Right atrium auricular region (tissue), 2 donors: ENCODE data around the gene DEFB124. TPM values are rescaled to one million over a fixed set of nuclear protein-coding genes. Genes with fewer than 3 reads are reported as not detected.
"Not testable (repeated sequence)": the region's sequence is repeated elsewhere in the genome, so short reads cannot be mapped to it uniquely, and the experiment has no call there.

Experiments
- DNase-seq: peaks from one replicate; pipeline ENCODE4 v3.0.0-alpha.2; 2019; ENCODE audit warnings: low spot score
- H3K27ac ChIP-seq, 2 donors: fragments of 200-600 bp; sonication (generic); 1 replicate in 1 of 2; 2 replicates in 1 of 2; pipeline ENCODE4 v1.5.1; 2016 to 2019
- H3K27me3 ChIP-seq, 2 donors: fragments of 200-600 bp; sonication (generic); one replicate each; pipeline versions ENCODE4 v1.5.1 to v1.6.0; 2017 to 2019
- H3K36me3 ChIP-seq: fragments of 200-600 bp; sonication (generic); one replicate; pipeline ENCODE4 v1.5.1; 2016
- H3K4me1 ChIP-seq, 2 donors: fragments of 200-600 bp; sonication (generic); one replicate each; pipeline versions ENCODE4 v1.5.1 to v1.6.0; 2017 to 2019
- H3K4me3 ChIP-seq, 2 donors: fragments of 200-600 bp; sonication (generic); 1 replicate in 1 of 2; 2 replicates in 1 of 2; pipeline ENCODE4 v1.5.1; 2017 to 2019; ENCODE audit warnings: mild to moderate bottlenecking in 1 of 2, moderate library complexity in 1 of 2
- H3K9me3 ChIP-seq, 2 donors: fragments of 200-600 bp; sonication (generic); one replicate each; pipeline ENCODE4 v1.5.1; 2019
- CTCF ChIP-seq, 2 donors: fragments of 200-600 bp; sonication (generic); IDR thresholded peaks; one replicate each; pipeline ENCODE4 v1.5.1; 2019; ENCODE audit warnings: antibody characterized with exemption in 2 of 2
- total RNA-seq, 2 donors: library from RNA; depleted of rRNA; stranded (reverse); fragments of >200 nt; gene quantifications; one replicate each; pipeline ENCODE4 v1.1.0, GENCODE V29; 2016

The DEFB124 gene
- total RNA-seq, result not detected

- H3K27ac ChIP-seq, result peak within 1 kb of the TSS; percentile 81 to 83
- H3K4me1 ChIP-seq, result peaks cover 0 to 14% of the 10 kb centered on the region in 2 donors
- DNase-seq, result no peak
- H3K4me3 ChIP-seq, result peak within 1 kb of the TSS; percentile 53 to 61
- H3K36me3 ChIP-seq, result no peaks in the 10 kb centered on the region
- no peaks in the 10 kb centered on the region for H3K9me3 ChIP-seq
- no peak for TF ChIP-seq CTCF (IDR thresholded peaks at IDR 0.05)
- H3K27me3 ChIP-seq, result no peaks in the 10 kb centered on the region
These were observed at the start of gene DEFB124, which contains the start of gene REM1 for GRCh38 chr20:31474758-31475427. DEFB124 (minus strand) TSS chr20:31475127; CDS start chr20:31473013, 2,114 bp downstream. REM1 (plus strand) TSS chr20:31475288; CDS start chr20:31476446, 1,158 bp downstream.

GRCh38 chr20:31523361-31524283 is 48.7 kb upstream of the DEFB124 start:
- H3K27me3 ChIP-seq, result no peaks in the 10 kb centered on the region
- H3K27ac ChIP-seq, result no peak overlapping the region
- H3K4me3 ChIP-seq, result no peak overlapping the region
- H3K4me1 ChIP-seq, result peaks cover 0 to 31% of the 10 kb centered on the region in 2 donors
- no peaks in the 10 kb centered on the region for H3K9me3 ChIP-seq
- peaks cover 21% of the 10 kb centered on the region for H3K36me3 ChIP-seq
- no peak for DNase-seq
- no peak for TF ChIP-seq CTCF (IDR thresholded peaks at IDR 0.05)

GRCh38 chr20:31522731-31523130 is 47.8 kb upstream of the DEFB124 start:
- DNase-seq, result no peak
- no peak overlapping the region for H3K4me3 ChIP-seq
- peaks cover 19% of the 10 kb centered on the region for H3K36me3 ChIP-seq
- peak overlapping the region; percentile 26 to 48 for H3K27ac ChIP-seq
- no peaks in the 10 kb centered on the region for H3K9me3 ChIP-seq
- no peaks in the 10 kb centered on the region for H3K27me3 ChIP-seq
- TF ChIP-seq CTCF (IDR thresholded peaks at IDR 0.05), result no peak
- peaks cover 0 to 31% of the 10 kb centered on the region in 2 donors for H3K4me1 ChIP-seq

GRCh38 chr20:31521267-31521666 is 46.3 kb upstream of the DEFB124 start:
- Histone ChIP-seq H3K27ac (peak overlapping the region; percentile 10 to 48), H3K4me1 (peaks cover 0 to 45% of the 10 kb centered on the region in 2 donors), H3K36me3 (peaks cover 12% of the 10 kb centered on the region)
- not testable (repeated sequence) for DNase-seq, H3K4me3 ChIP-seq, H3K27me3 ChIP-seq, H3K9me3 ChIP-seq

- no peak overlapping the region for H3K27ac ChIP-seq
These were observed 42.4 kb upstream of the DEFB124 start for GRCh38 chr20:31517373-31517772.

More at GRCh38 chr20:31517373-31517772, 42.4 kb upstream of the DEFB124 start:
- H3K27me3 ChIP-seq, result no peaks in the 10 kb centered on the region
- H3K9me3 ChIP-seq, result no peaks in the 10 kb centered on the region
- H3K4me3 ChIP-seq, result no peak overlapping the region
- no peak for TF ChIP-seq CTCF (IDR thresholded peaks at IDR 0.05)
- no peak for DNase-seq
- H3K36me3 ChIP-seq, result peaks cover 12% of the 10 kb centered on the region
- H3K4me1 ChIP-seq, result peaks cover 0 to 52% of the 10 kb centered on the region in 2 donors
